Hepatocyte (in vitro differentiated cells): ENCODE data around the gene SHMT2. TPM values are rescaled to one million over a fixed set of nuclear protein-coding genes. Genes with fewer than 3 reads are reported as not detected.

Experiments used
- DNase-seq: peaks from one replicate; pipeline ENCODE4 v3.0.0-alpha.2; 2016; ENCODE audit warnings: low spot score
- H2AFZ ChIP-seq: fragments of 200-600 bp; sonication (generic); 2 replicates; pipeline ENCODE4 v1.6.0; 2016; ENCODE audit warnings: antibody characterized with exemption, mild to moderate bottlenecking
- H3K27ac ChIP-seq: fragments of 200-600 bp; sonication (generic); 2 replicates; pipeline ENCODE4 v1.5.1; 2016; ENCODE audit warnings: mild to moderate bottlenecking
- H3K27me3 ChIP-seq: fragments of 200-600 bp; sonication (generic); 2 replicates; pipeline ENCODE4 v1.6.1; 2016
- H3K36me3 ChIP-seq: fragments of 200-600 bp; sonication (generic); replicated peaks from 2 replicates; pipeline ENCODE4 v1.5.1; 2016; ENCODE audit warnings: low read depth; ENCODE audit not compliant: insufficient read depth
- H3K4me1 ChIP-seq: fragments of 200-600 bp; sonication (generic); 2 replicates; pipeline ENCODE4 v1.5.1; 2016; ENCODE audit warnings: mild to moderate bottlenecking, moderate library complexity; ENCODE audit not compliant: insufficient read depth
- H3K4me2 ChIP-seq: fragments of 200-600 bp; sonication (generic); 2 replicates; pipeline ENCODE4 v1.6.0; 2016
- H3K4me3 ChIP-seq: fragments of 200-600 bp; sonication (generic); 2 replicates; pipeline ENCODE4 v1.5.1; 2016; ENCODE audit warnings: mild to moderate bottlenecking
- H3K79me2 ChIP-seq: fragments of 200-600 bp; sonication (generic); 2 replicates; pipeline ENCODE4 v1.6.0; 2017; ENCODE audit warnings: mild to moderate bottlenecking
- H3K9me2 ChIP-seq: fragments of 200-600 bp; sonication (generic); replicated peaks from 2 replicates; pipeline ENCODE4 v1.6.0; 2017; ENCODE audit warnings: mild to moderate bottlenecking; ENCODE audit not compliant: insufficient read depth
- H3K9me3 ChIP-seq: fragments of 200-600 bp; sonication (generic); 2 replicates; pipeline ENCODE4 v1.5.1; 2016; ENCODE audit warnings: low read depth, mild to moderate bottlenecking
- H4K20me1 ChIP-seq: fragments of 200-600 bp; sonication (generic); 2 replicates; pipeline ENCODE4 v1.6.0; 2016; ENCODE audit warnings: mild to moderate bottlenecking; ENCODE audit not compliant: insufficient read depth, poor library complexity, severe bottlenecking
- EZH2 ChIP-seq: fragments of 200-600 bp; sonication (generic); IDR thresholded peaks from 2 replicates; pipeline ENCODE4 v1.6.1; 2016; ENCODE audit warnings: antibody characterized with exemption, mild to moderate bottlenecking, borderline replicate concordance
- EZH2phosphoT487 ChIP-seq: fragments of 200-600 bp; sonication (generic); IDR thresholded peaks from one replicate; pipeline ENCODE4 v1.6.1; 2018; ENCODE audit warnings: antibody characterized with exemption, mild to moderate bottlenecking, low read depth, moderate library complexity; ENCODE audit not compliant: unreplicated experiment, severe bottlenecking
- WGBS: methylation state at CpG from one replicate; pipeline ENCODE4 v1.1.6; 2016; ENCODE audit warnings: low lambda C conversion rate; ENCODE audit errors: missing lambda C conversion rate; 5-methylcytosine and 5-hydroxymethylcytosine counted together
- polyA plus RNA-seq: library from polyadenylated mRNA; unstranded; fragments of >200 nt; fragmentation: Nextera tagmentation; extraction: Ambion mirVana; gene quantifications from 2 replicates; pipeline ENCODE4 v1.2.1, GENCODE V29; 2016
- total RNA-seq: library from RNA; depleted of rRNA; stranded (reverse); fragments of >200 nt; gene quantifications from 2 replicates; pipeline ENCODE4 v1.2.3, GENCODE V29; 2014
- TF ChIP-seq, protein P1 (sequence below): fragments of 200-600 bp; sonication (generic); IDR thresholded peaks from 2 replicates; pipeline ENCODE4 v1.5.1; 2016; ENCODE audit warnings: antibody characterized with exemption, mild to moderate bottlenecking; ENCODE audit not compliant: poor library complexity

Gene SHMT2
- total and polyA plus RNA-seq, 2 experiments from 2014 or later: 126 to 168 TPM

DNA sequence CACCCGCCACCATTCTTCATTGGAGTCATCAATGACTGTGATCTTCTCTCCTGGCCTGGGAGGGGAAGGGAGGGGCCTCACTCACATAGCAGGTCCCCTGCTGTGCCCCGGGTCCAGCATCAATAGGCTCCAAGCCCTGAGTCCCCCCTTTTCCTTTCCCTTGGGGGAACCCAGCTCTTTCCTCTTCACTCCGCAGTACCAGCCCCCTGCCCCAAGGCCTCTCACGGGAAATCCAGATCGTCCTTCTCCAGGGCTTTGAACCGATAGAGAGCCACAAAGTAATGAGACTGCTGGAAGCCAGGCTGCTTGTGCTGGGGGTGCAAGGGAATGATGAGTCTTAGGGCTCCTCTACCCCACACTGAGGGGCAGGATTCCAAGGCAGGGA is 14.8 kb downstream of the SHMT2 start:
- no peaks in the 10 kb centered on the region for H3K79me2 ChIP-seq
- peaks cover 44% of the 10 kb centered on the region for H3K4me1 ChIP-seq
- H3K36me3 ChIP-seq: no peaks in the 10 kb centered on the region
- no peak overlapping the region for H3K27ac ChIP-seq
- no peaks in the 10 kb centered on the region for H3K9me2 ChIP-seq
- H2AFZ ChIP-seq: no peak overlapping the region
- DNase-seq: no peak
- WGBS: 78% methylated on average over 6 of the region's 6 CpGs
- no peaks in the 10 kb centered on the region for H3K9me3 ChIP-seq
- peaks cover 5% of the 10 kb centered on the region for H4K20me1 ChIP-seq
- peaks cover 38% of the 10 kb centered on the region for H3K27me3 ChIP-seq
- no peak overlapping the region for H3K4me3 ChIP-seq
- TF ChIP-seq EZH2: no peak
- TF ChIP-seq EZH2phosphoT487: no peak
- TF ChIP-seq, protein P1, sequence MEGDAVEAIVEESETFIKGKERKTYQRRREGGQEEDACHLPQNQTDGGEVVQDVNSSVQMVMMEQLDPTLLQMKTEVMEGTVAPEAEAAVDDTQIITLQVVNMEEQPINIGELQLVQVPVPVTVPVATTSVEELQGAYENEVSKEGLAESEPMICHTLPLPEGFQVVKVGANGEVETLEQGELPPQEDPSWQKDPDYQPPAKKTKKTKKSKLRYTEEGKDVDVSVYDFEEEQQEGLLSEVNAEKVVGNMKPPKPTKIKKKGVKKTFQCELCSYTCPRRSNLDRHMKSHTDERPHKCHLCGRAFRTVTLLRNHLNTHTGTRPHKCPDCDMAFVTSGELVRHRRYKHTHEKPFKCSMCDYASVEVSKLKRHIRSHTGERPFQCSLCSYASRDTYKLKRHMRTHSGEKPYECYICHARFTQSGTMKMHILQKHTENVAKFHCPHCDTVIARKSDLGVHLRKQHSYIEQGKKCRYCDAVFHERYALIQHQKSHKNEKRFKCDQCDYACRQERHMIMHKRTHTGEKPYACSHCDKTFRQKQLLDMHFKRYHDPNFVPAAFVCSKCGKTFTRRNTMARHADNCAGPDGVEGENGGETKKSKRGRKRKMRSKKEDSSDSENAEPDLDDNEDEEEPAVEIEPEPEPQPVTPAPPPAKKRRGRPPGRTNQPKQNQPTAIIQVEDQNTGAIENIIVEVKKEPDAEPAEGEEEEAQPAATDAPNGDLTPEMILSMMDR: no peak
- H3K4me2 ChIP-seq: no peak overlapping the region

- no peaks in the 10 kb centered on the region for H3K36me3 ChIP-seq
- H3K4me2 ChIP-seq: no peak overlapping the region
- no peak overlapping the region for H2AFZ ChIP-seq
- H3K9me3 ChIP-seq: no peaks in the 10 kb centered on the region
- no peak for TF ChIP-seq EZH2
- TF ChIP-seq EZH2phosphoT487: no peak
- TF ChIP-seq, protein P1: no peak
- WGBS: 93% methylated on average over 1 of the region's 1 CpG
- peaks cover 12% of the 10 kb centered on the region for H3K27me3 ChIP-seq
- H3K27ac ChIP-seq: no peak overlapping the region
- peaks cover 18% of the 10 kb centered on the region for H3K4me1 ChIP-seq
- H4K20me1 ChIP-seq: peaks cover 3% of the 10 kb centered on the region
- no peak overlapping the region for H3K4me3 ChIP-seq
- H3K79me2 ChIP-seq: no peaks in the 10 kb centered on the region
- no peaks in the 10 kb centered on the region for H3K9me2 ChIP-seq
- DNase-seq: no peak
These were observed 17.5 kb downstream of the SHMT2 start for GRCh38 chr12:57247041-57247440.

GRCh38 chr12:57248934-57249742 is 19.6 kb downstream of the SHMT2 start:
- DNase-seq: no peak
- Histone ChIP-seq H3K4me2 (no peak overlapping the region), H3K79me2 (no peaks in the 10 kb centered on the region), H2AFZ (no peak overlapping the region), H3K27ac (no peak overlapping the region), H4K20me1 (no peaks in the 10 kb centered on the region), H3K9me3 (no peaks in the 10 kb centered on the region), H3K9me2 (no peaks in the 10 kb centered on the region), H3K27me3 (no peaks in the 10 kb centered on the region), H3K4me3 (no peak overlapping the region), H3K4me1 (no peaks in the 10 kb centered on the region), H3K36me3 (no peaks in the 10 kb centered on the region)
- 90% methylated on average over 7 of the region's 7 CpGs for WGBS
- TF ChIP-seq EZH2phosphoT487 (no peak), EZH2 (no peak)
- TF ChIP-seq, protein P1: no peak

DNA sequence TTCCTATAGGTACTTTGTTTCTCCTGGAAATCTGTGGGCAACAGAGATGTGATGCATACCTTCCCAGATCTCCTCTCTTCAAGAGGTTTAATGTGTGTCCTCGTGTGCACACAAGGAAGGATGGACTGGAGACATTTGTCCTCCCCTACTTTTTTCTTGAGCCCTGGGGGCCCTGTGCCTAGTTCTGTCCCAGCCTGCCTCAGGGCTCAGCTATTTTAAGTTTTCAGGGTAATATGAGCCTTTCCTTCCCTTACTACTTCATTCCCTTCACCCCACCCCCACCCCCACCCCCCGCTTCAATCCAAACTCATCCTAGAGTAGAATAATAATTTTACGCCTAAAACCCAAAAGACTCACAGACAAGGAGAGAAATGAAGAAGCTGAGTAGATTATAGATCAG is 21.0 kb downstream of the SHMT2 start:
- H3K9me3 ChIP-seq: no peaks in the 10 kb centered on the region
- no peaks in the 10 kb centered on the region for H4K20me1 ChIP-seq
- no peak overlapping the region for H2AFZ ChIP-seq
- H3K27ac ChIP-seq: no peak overlapping the region
- H3K9me2 ChIP-seq: no peaks in the 10 kb centered on the region
- 81% methylated on average over 3 of the region's 3 CpGs for whole genome bisulfite sequencing
- no peaks in the 10 kb centered on the region for H3K27me3 ChIP-seq
- no peaks in the 10 kb centered on the region for H3K36me3 ChIP-seq
- DNase-seq: no peak
- no peaks in the 10 kb centered on the region for H3K4me1 ChIP-seq
- no peak overlapping the region for H3K4me3 ChIP-seq
- no peaks in the 10 kb centered on the region for H3K79me2 ChIP-seq
- TF ChIP-seq EZH2phosphoT487: no peak
- no peak overlapping the region for H3K4me2 ChIP-seq
